H4 (cell line): ENCODE measurements around the gene KNTC1. TPM values are rescaled to one million over a fixed set of nuclear protein-coding genes. Genes with fewer than 3 reads are reported as not detected.
"Not testable (repeated sequence)": the region's sequence is repeated elsewhere in the genome, so short reads cannot be mapped to it uniquely, and the experiment has no call there.

Source experiments
- DNase-seq: peaks from one replicate; pipeline ENCODE4 v3.0.0-alpha.2; 2015; ENCODE audit warnings: low spot score
- total RNA-seq: library from RNA; depleted of rRNA; stranded (reverse); fragments of >200 nt; shearing (Covaris generic); gene quantifications from 2 replicates; pipeline ENCODE4 v1.2.3, GENCODE V29; 2014; rRNA removed

KNTC1 gene, protein sequence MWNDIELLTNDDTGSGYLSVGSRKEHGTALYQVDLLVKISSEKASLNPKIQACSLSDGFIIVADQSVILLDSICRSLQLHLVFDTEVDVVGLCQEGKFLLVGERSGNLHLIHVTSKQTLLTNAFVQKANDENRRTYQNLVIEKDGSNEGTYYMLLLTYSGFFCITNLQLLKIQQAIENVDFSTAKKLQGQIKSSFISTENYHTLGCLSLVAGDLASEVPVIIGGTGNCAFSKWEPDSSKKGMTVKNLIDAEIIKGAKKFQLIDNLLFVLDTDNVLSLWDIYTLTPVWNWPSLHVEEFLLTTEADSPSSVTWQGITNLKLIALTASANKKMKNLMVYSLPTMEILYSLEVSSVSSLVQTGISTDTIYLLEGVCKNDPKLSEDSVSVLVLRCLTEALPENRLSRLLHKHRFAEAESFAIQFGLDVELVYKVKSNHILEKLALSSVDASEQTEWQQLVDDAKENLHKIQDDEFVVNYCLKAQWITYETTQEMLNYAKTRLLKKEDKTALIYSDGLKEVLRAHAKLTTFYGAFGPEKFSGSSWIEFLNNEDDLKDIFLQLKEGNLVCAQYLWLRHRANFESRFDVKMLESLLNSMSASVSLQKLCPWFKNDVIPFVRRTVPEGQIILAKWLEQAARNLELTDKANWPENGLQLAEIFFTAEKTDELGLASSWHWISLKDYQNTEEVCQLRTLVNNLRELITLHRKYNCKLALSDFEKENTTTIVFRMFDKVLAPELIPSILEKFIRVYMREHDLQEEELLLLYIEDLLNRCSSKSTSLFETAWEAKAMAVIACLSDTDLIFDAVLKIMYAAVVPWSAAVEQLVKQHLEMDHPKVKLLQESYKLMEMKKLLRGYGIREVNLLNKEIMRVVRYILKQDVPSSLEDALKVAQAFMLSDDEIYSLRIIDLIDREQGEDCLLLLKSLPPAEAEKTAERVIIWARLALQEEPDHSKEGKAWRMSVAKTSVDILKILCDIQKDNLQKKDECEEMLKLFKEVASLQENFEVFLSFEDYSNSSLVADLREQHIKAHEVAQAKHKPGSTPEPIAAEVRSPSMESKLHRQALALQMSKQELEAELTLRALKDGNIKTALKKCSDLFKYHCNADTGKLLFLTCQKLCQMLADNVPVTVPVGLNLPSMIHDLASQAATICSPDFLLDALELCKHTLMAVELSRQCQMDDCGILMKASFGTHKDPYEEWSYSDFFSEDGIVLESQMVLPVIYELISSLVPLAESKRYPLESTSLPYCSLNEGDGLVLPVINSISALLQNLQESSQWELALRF (N-terminal part only)
- 17.9 and 31.4 TPM in 2 replicates for total RNA-seq

DNA sequence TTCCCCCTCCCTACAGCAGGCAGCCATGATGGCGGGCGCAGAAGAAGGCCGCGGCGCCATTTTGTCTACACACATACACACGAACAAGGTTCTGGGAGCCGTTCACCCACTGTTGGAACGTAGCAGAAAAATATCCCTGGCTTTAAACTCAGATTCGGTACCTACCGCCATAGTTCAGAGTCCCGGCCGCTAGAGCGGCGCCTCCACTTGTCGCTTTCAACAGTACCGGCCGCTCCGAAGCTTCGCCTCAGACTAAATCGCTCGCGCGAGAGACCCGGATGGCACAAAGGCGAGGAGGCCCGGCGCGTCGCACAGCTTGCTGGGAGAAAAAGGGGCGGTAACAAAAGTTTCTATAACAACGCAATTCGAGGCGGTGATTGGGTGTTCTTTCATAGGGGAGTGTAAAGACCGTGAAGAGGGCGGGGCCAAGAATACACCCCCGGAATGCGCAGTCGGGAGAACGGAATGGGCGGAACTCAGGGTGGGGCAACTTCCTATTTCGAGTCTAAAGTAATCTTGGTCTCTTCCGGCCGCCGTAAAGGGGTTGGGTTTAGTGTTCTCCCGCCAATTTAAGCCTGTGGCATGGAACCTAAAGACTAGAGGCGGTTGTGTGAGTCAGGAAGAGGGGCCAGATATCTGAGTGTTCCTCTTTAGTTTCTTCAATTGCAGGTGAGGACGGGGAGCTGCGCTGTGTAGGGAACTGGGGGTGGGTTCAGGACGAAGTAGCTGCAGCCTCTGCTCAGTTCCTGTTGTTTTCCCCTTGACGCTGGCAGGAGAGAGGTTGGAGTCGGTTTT lies at the start of gene KNTC1, which contains the start of gene RSRC2:
KNTC1 (plus strand) TSS at position 567 of the 795 bp plus-strand sequence. CDS start 2,815 bp downstream, outside the sequence.
RSRC2 (minus strand) TSS at position 254 of the 795 bp plus-strand sequence; CDS start at position 171, 83 bp downstream.
- peak; percentile 99 for DNase-seq

- no peak for DNase-seq
Observed at GRCh38 chr12:122480753-122481152, 46.3 kb upstream of the KNTC1 start.

DNA sequence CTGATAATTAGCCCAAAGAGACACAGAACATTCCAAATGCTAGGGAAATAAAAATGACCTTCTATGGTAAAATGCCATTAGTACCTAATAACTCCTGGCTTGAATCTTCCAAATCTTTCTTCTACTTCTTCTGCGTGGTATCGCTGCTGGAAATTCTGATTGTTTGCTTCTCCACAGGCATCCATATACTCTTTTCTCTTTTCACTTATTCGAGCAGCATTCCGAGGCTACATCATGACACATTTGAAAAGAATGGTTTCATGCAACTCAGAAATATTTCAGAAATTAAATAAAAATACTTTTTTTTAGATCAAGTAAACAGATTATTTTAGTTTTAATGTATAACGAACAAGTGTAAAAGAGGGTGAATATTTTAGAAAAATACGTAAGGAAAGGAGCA lies 45.2 kb upstream of the KNTC1 start:
- DNase-seq = no peak

GRCh38 chr12:122483969-122484368 lies 43.1 kb upstream of the KNTC1 start:
- no peak for DNase-seq

GRCh38 chr12:122484385-122484784 lies 42.7 kb upstream of the KNTC1 start:
- not testable (repeated sequence) for DNase-seq

DNA sequence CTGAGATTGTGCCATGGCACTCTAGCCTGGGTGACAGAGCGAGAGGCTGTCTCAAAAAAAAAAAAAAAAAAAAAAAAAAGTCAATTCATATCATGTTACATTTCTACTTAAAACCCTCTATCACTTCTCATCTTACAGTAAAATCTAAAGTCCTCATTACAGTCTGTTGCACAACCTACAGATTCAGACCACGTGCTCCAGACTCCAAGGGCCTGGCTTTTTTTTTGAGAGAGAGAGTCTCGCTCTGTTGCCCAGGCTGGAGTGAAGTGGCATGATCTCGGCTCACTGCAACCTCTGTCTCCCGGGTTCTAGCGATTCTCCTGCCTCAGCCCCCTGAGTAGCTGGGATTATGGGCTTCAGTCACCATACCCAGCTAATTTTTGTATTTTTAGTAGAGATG lies 40.7 kb upstream of the KNTC1 start:
- DNase-seq = not testable (repeated sequence)

DNA sequence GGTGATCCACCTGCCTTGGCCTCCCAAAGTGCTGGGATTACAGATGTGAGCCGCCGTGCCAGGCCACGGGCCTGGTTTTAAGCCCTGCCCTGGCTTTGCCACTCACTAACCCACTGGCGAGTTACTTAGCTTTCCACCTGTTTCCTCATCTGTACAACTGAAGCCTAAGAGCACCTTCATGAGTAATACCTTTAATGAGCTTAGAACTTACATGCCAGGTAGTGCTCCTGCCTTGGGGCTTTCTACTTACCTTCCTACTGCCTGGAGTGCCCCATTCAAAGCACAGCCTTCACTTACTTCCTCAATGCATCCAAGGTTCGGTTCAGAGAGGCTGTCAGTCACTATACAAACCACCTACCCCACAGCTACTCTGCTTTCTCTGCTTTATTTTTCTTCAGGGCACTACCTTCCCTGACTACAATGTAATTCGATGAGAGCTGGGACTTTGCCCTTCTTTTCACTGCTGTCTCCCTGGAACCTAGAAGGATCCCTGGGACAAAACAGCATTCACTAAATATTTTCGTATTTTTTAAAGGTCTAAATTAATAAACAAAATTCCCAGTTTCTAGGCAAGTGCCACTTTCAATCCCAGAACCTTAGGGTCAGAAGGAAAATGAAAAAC lies 40.1 kb upstream of the KNTC1 start:
- DNase-seq = no peak

DNA sequence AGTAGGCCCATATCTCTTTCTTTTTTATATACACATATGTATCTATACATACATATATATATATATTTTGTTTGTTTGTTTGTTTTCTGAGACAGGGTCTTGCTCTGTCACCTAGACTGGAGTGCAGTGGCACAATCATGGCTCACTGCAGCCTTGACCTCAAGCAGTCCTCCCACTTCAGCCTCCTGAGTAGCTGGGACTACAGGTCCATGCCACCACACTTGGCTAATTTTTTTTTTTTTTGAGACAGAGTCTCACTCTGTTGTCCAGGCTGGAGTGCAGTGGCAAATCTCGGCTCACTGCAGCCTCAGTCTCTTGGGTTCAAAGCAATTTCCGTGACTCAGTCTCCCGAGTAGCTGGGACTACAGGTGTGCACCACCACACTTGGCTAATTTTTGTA lies 39.2 kb upstream of the KNTC1 start:
- DNase-seq = not testable (repeated sequence)

DNA sequence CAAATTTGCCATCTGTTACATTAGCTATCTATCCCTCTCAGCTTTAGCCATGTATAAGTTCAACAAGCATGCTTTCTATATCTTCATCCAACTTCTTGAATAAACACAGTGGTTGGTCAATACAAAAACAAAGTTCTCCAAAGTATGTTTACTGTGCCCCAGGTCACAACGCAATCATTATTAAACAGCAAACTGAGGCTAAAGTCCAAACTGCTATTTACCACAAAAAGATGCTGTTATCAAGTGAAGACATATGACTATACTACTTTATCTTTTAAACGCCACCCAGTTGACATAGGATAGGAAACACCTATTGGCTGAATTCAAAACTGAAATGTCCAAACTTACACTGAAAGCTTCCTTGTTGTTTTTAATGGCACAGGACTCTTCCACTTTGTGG lies 38.0 kb upstream of the KNTC1 start:
- DNase-seq = no peak

- no peak for DNase-seq
Observed at GRCh38 chr12:122491991-122492390, 35.1 kb upstream of the KNTC1 start.

DNA sequence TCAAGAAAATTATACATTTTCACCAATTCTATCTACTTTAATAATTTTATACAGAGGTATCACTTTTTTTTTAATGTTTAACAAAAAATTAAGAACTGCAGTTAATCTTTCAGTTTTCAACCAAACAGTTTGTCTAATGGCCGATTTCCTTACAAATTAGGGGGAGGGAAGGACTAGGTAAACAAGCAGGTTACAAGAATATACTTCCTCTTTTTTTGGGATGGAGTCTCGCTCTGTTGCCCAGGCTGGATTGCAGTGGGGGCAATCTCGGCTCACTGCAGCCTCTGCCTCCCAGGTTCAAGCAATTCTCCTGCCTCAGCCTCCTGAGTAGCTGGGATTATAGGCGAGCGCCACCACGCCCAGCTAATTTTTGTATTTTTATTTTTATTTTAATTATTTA lies 33.8 kb upstream of the KNTC1 start:
- not testable (repeated sequence) for DNase-seq

- no peak for DNase-seq
Observed at GRCh38 chr12:122495258-122495657, 31.8 kb upstream of the KNTC1 start.

DNA sequence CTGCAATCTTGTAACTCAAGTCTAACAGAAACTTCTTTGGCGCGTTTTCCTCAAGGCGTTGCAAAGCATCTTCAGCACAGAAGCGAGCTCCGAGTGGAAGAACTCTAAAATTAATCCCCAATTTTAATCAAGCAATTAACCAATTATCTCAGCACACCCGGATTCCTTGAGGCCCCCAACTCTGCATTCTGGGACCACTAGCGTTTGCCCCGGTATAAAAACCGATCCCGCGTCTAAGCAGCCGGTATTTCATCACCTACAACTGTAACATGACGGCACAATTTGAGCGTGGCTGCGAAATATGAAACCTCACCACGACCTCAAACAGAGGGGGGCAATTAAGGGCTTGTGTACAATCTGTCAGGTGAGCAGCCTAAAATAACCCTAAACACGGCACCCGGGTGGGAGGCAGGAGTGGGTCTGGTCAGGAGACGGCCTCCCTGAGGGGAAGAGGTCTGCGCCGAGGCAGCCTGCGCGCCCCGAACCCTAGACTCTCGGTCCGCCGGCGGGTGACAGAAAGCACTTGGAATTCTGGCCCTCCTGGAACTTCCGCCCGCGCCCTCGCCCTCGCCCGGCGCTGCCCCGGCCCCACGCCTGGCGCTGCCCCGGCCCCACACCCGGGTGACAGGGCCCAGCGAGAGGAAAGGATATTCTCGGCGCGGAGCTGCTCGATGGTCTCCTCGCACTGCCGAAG lies 26.9 kb upstream of the KNTC1 start:
- peak; percentile 61 for DNase-seq

DNA sequence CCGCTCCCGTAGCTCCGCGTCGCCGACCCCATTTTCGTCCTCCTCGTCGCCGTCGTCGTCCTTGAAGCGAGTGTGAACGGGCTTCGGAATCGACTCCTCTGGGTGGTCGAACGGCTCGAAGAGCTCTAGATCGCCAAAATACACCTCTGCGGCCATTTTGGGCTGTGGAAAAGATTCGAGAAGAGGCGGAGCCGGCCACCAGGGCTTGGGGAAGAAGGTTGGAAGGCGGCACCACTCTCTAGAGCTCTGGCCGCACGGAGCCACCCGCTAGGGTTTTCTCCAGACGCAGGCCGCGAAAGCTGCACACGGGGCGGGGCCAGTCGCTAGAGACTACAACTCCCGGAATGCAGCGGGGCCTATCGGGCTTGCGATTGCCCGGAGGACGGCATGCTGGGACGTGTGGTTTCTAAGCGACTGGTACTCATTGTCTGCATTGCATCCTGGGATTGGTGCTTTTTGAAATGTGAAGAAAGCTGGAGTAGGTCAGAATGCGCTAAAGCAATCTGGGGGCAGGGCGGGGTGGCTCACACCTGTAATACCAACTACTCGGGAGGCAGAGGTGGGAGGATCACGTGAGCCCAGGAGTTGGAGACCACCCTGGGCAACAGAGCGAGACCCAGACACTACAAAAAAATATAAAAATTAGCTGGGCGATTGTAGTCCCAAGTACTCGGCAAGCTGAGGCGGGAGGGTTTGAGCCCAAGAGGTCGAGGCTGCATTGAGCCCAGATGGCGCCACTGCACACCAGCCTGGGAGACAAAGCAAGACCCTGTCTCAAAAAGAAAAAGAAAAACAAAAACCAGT lies 26.2 kb upstream of the KNTC1 start, which contains the start of gene ZCCHC8:
ZCCHC8 (minus strand) TSS at position 248 of the 804 bp plus-strand sequence; CDS start at position 156, 92 bp downstream.
- DNase-seq = peak; percentile 98

- DNase-seq = no peak
Observed at GRCh38 chr12:122501489-122501989, 25.5 kb upstream of the KNTC1 start.

- DNase-seq = no peak
Observed at GRCh38 chr12:122503147-122503751, 23.8 kb upstream of the KNTC1 start.

DNA sequence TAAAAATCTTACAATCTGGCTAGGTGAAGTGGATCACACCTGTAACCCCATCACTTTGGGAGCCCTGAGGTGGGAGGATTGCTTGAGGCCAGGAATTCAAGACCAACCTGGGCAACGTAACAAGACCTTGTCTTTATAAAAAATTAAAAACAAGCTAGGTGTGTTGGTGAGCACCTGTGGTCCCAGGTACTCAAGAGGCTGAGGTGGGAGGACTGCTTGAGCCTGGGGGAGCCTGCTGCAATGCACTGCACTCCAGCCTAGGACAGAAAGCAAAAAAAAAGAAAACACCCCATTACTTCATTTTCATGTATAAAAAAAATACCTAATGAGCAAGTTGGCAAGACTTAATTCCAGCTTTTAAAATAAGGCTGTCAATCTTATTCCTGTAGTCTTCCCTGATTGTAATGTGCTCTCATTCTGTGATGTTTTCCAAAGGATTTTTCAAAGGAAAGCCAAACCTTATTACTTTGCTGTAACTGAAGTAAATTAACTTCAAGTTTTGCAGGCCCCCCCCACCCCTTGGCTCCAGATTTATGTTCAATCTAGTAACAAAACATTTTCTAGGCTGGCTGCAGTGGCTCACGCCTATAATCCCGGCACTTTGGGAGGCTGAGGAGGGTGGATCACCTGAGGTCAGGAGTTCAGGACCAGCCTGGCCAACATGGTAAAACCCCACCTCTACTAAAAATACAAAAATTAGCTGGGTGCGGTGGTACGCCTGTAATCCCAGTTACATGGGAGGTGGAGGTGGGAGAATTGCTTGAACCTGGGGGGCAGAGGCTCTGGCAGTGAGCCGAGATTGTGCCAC lies 23.1 kb upstream of the KNTC1 start:
- DNase-seq = no peak
